HG03139 (cell line): ENCODE data around the gene BHMT.

Experiments
- ATAC-seq: cut with Tn5 transposase; IDR thresholded peaks from one replicate; pipeline ENCODE4 v1.9.1; 2021; ENCODE audit not compliant: unreplicated experiment

Gene BHMT

GRCh38 chr5:79111387-79111959, at the start of gene BHMT:
Gene BHMT (plus strand): TSS chr5:79111809. CDS start chr5:79111886, 77 bp downstream.
- no peak for ATAC-seq

- ATAC-seq, result no peak
Measured at GRCh38 chr5:79062436-79062835, 49.2 kb upstream of the BHMT start.

- no peak for ATAC-seq
Measured at GRCh38 chr5:79069488-79070349, 41.9 kb upstream of the BHMT start, which contains the start of the genes BHMT2 and DMGDH. Gene BHMT2 (plus strand): TSS chr5:79069767. CDS start chr5:79069783, 16 bp downstream. Gene DMGDH (minus strand): TSS chr5:79069674. CDS start chr5:79069620, 54 bp downstream.

GRCh38 chr5:79070350-79070667, 41.3 kb upstream of the BHMT start:
- no peak for ATAC-seq

GRCh38 chr5:79074641-79075040, 37.0 kb upstream of the BHMT start:
- no peak for ATAC-seq

- no peak for ATAC-seq
Measured at GRCh38 chr5:79075646-79076426, 35.8 kb upstream of the BHMT start.

- no peak for ATAC-seq
Measured at GRCh38 chr5:79076819-79077218, 34.8 kb upstream of the BHMT start.

- no peak for ATAC-seq
Measured at GRCh38 chr5:79077680-79078365, 33.8 kb upstream of the BHMT start.

- no peak for ATAC-seq
Measured at GRCh38 chr5:79080804-79081203, 30.8 kb upstream of the BHMT start.

- no peak for ATAC-seq
Measured at GRCh38 chr5:79081779-79082178, 29.8 kb upstream of the BHMT start.

GRCh38 chr5:79086116-79086515, 25.5 kb upstream of the BHMT start:
- no peak for ATAC-seq

GRCh38 chr5:79088507-79088906, 23.1 kb upstream of the BHMT start:
- ATAC-seq, result no peak

- no peak for ATAC-seq
Measured at GRCh38 chr5:79091064-79091463, 20.5 kb upstream of the BHMT start.

GRCh38 chr5:79093762-79094161, 17.8 kb upstream of the BHMT start:
- no peak for ATAC-seq

- no peak for ATAC-seq
Measured at GRCh38 chr5:79105868-79106267, 5.7 kb upstream of the BHMT start.

- ATAC-seq, result no peak
Measured at GRCh38 chr5:79107020-79107796, 4.4 kb upstream of the BHMT start.

GRCh38 chr5:79108086-79108485, 3.5 kb upstream of the BHMT start:
- ATAC-seq, result no peak

- ATAC-seq, result no peak
Measured at GRCh38 chr5:79108792-79109191, 2.8 kb upstream of the BHMT start.

GRCh38 chr5:79109527-79110492, 1.8 kb upstream of the BHMT start:
- no peak for ATAC-seq
